PFSK-1 (cell line): Measurements from ENCODE around the gene TM4SF18.

Source experiments
- FOXP2 ChIP-seq: optimal IDR thresholded peaks from 2 replicates; pipeline ENCODE3; 2011; ENCODE audit warnings: borderline replicate concordance, control low read depth, inconsistent platforms; ENCODE audit not compliant: insufficient read depth; ENCODE audit errors: extremely low read length, extremely low read depth
- POLR2AphosphoS5 ChIP-seq: IDR thresholded peaks from 2 replicates; pipeline ENCODE4 v1.6.1; 2012; ENCODE audit warnings: low read depth, mild to moderate bottlenecking, control low read depth, low read length, moderate library complexity
- REST ChIP-seq, 2 experiments: IDR thresholded peaks; 2 replicates each; pipeline versions ENCODE4 v1.6.1 to v1.8.0; 2011 to 2012; ENCODE audit warnings: low read depth in 2 of 2, low read length in 2 of 2, control low read depth in 1 of 2, inconsistent platforms in 1 of 2, mild to moderate bottlenecking in 1 of 2, moderate library complexity in 1 of 2; ENCODE audit not compliant: insufficient read depth in 1 of 2
- SIN3A ChIP-seq: IDR thresholded peaks from 2 replicates; pipeline ENCODE4 v1.6.1; 2012; ENCODE audit warnings: mild to moderate bottlenecking, low read length, moderate library complexity, borderline replicate concordance; ENCODE audit not compliant: insufficient read depth
- TAF1 ChIP-seq: IDR thresholded peaks from 2 replicates; pipeline ENCODE4 v1.6.1; 2012; ENCODE audit warnings: low read length, control low read depth, borderline replicate concordance; ENCODE audit not compliant: insufficient read depth

TM4SF18 gene

GRCh38 chr3:149356044-149356592 lies 22.7 kb upstream of the TM4SF18 start:
- TF ChIP-seq FOXP2, result no peak
- TF ChIP-seq SIN3A, result no peak
- no peak for TF ChIP-seq TAF1
- no peak for TF ChIP-seq POLR2AphosphoS5
- TF ChIP-seq REST (IDR thresholded peaks at IDR 0.05; ENCODE audit: insufficient read depth in 1 of 2, low read depth in 2 of 2, low read length in 2 of 2), result no peak

- TF ChIP-seq POLR2AphosphoS5, result no peak
- no peak for TF ChIP-seq TAF1
- TF ChIP-seq REST (IDR thresholded peaks at IDR 0.05; ENCODE audit: insufficient read depth in 1 of 2, low read depth in 2 of 2, low read length in 2 of 2), result no peak
- no peak for TF ChIP-seq SIN3A
- TF ChIP-seq FOXP2, result no peak
These were observed 20.2 kb upstream of the TM4SF18 start for GRCh38 chr3:149353581-149354184.

GRCh38 chr3:149352556-149352955 lies 19.1 kb upstream of the TM4SF18 start:
- no peak for TF ChIP-seq POLR2AphosphoS5
- TF ChIP-seq SIN3A, result no peak
- no peak for TF ChIP-seq TAF1
- no peak for TF ChIP-seq REST (IDR thresholded peaks at IDR 0.05; ENCODE audit: insufficient read depth in 1 of 2, low read depth in 2 of 2, low read length in 2 of 2)
- TF ChIP-seq FOXP2, result no peak

- TF ChIP-seq REST (IDR thresholded peaks at IDR 0.05; ENCODE audit: insufficient read depth in 1 of 2, low read depth in 2 of 2, low read length in 2 of 2) (no peak), TAF1 (no peak), FOXP2 (no peak), POLR2AphosphoS5 (no peak), SIN3A (no peak)
These were observed 10.5 kb upstream of the TM4SF18 start for GRCh38 chr3:149343951-149344350.
